ENCODE results near the gene CYP4V2.

GRCh38 chr4:186168750-186169149, 22.6 kb upstream of the CYP4V2 start:
- TF ChIP-seq CTCF (IDR thresholded peaks at IDR 0.05): no peak
- no peak for TF ChIP-seq POLR2A (IDR thresholded peaks at IDR 0.05)

Data from esophagus squamous epithelium (tissue), 4 donors.